Neuronal stem cell (in vitro differentiated cells): Measurements from ENCODE around the gene MSI1.

Experiments
- DNase-seq: peaks from one replicate; pipeline ENCODE4 v3.0.0-alpha.2; 2013; ENCODE audit warnings: low spot score
- H2AFZ ChIP-seq: one replicate; pipeline ENCODE4 v1.6.1; 2013; ENCODE audit warnings: mild to moderate bottlenecking, low read length, inconsistent platforms
- H2AK5ac ChIP-seq: 2 replicates; pipeline ENCODE4 v1.6.1; 2013; ENCODE audit warnings: low read depth, mild to moderate bottlenecking, inconsistent platforms, low read length, moderate library complexity, mixed read lengths
- H2BK120ac ChIP-seq: 2 replicates; pipeline ENCODE4 v1.6.1; 2013; ENCODE audit warnings: low read depth, mild to moderate bottlenecking, inconsistent platforms, low read length, moderate library complexity, mixed read lengths
- H2BK12ac ChIP-seq: one replicate; pipeline ENCODE4 v1.6.1; 2013; ENCODE audit warnings: low read length, inconsistent platforms
- H2BK15ac ChIP-seq: 2 replicates; pipeline ENCODE4 v1.6.1; 2013; ENCODE audit warnings: mild to moderate bottlenecking, low read length, inconsistent platforms, mixed read lengths
- H2BK5ac ChIP-seq: one replicate; pipeline ENCODE4 v1.6.1; 2013; ENCODE audit warnings: inconsistent platforms, mild to moderate bottlenecking, low read length, moderate library complexity
- H3K14ac ChIP-seq: one replicate; pipeline ENCODE4 v1.6.1; 2013; ENCODE audit warnings: low read length, inconsistent platforms
- H3K18ac ChIP-seq: 2 replicates; pipeline ENCODE4 v1.6.1; 2013; ENCODE audit warnings: low read length, inconsistent platforms
- H3K23ac ChIP-seq: 2 replicates; pipeline ENCODE4 v1.6.1; 2013; ENCODE audit warnings: low read depth, mild to moderate bottlenecking, mixed read lengths, low read length, inconsistent platforms; ENCODE audit not compliant: poor library complexity
- H3K27ac ChIP-seq: replicated peaks from 3 replicates; pipeline ENCODE4 v1.5.1; 2013; ENCODE audit warnings: low read length, inconsistent platforms
- H3K27me3 ChIP-seq, 3 experiments: 2 replicates each; pipeline ENCODE4 v1.6.1; 2013; ENCODE audit warnings: low read length in 3 of 3, mild to moderate bottlenecking in 2 of 3, inconsistent platforms in 1 of 3, low read depth in 1 of 3, mixed read lengths in 1 of 3, moderate library complexity in 1 of 3; ENCODE audit not compliant: control insufficient read depth in 3 of 3, insufficient read depth in 3 of 3
- H3K36me3 ChIP-seq, 2 donors: replicated peaks in 1 of 2; 2 replicates each; pipeline ENCODE4 v1.6.1; 2013; ENCODE audit warnings: low read length in 2 of 2; ENCODE audit not compliant: control insufficient read depth in 2 of 2, insufficient read depth in 2 of 2
- H3K4ac ChIP-seq: 2 replicates; pipeline ENCODE4 v1.6.1; 2013; ENCODE audit warnings: inconsistent platforms, mild to moderate bottlenecking, low read length, moderate library complexity
- H3K4me1 ChIP-seq, 2 donors: 1 replicate in 1 of 2; 2 replicates in 1 of 2; pipeline ENCODE4 v1.6.1; 2013; ENCODE audit warnings: low read length in 2 of 2, low read depth in 1 of 2; ENCODE audit not compliant: control insufficient read depth in 2 of 2, insufficient read depth in 1 of 2
- H3K4me2 ChIP-seq: one replicate; pipeline ENCODE4 v1.6.1; 2013; ENCODE audit warnings: mild to moderate bottlenecking, low read length, inconsistent platforms; ENCODE audit not compliant: insufficient read depth, poor library complexity, severe bottlenecking
- H3K4me3 ChIP-seq, 2 donors: 2 replicates each; pipeline ENCODE4 v1.5.1; 2013; ENCODE audit warnings: low read length in 2 of 2, mild to moderate bottlenecking in 2 of 2, inconsistent platforms in 1 of 2, moderate library complexity in 1 of 2
- H3K79me1 ChIP-seq: one replicate; pipeline ENCODE4 v1.6.1; 2013; ENCODE audit warnings: low read depth, mild to moderate bottlenecking, inconsistent platforms, low read length, moderate library complexity
- H3K9ac ChIP-seq: one replicate; pipeline ENCODE4 v1.6.1; 2013; ENCODE audit warnings: mild to moderate bottlenecking, low read depth, low read length, inconsistent platforms; ENCODE audit not compliant: poor library complexity
- H3K9me3 ChIP-seq, 2 donors: replicated peaks in 1 of 2; 2 replicates each; pipeline versions ENCODE3 to v1.6.1; 2013; ENCODE audit warnings: low read length in 2 of 2, mild to moderate bottlenecking in 2 of 2, inconsistent platforms in 1 of 2, low read depth in 1 of 2, mixed read lengths in 1 of 2, moderate library complexity in 1 of 2; ENCODE audit not compliant: control insufficient read depth in 2 of 2, insufficient read depth in 1 of 2
- H4K8ac ChIP-seq: one replicate; pipeline ENCODE4 v1.6.1; 2013; ENCODE audit warnings: low read depth, mild to moderate bottlenecking, inconsistent platforms, low read length, moderate library complexity
- H4K91ac ChIP-seq: one replicate; pipeline ENCODE4 v1.6.1; 2013; ENCODE audit warnings: low read length, low read depth, mild to moderate bottlenecking, inconsistent platforms; ENCODE audit not compliant: poor library complexity
- WGBS, 2 donors: extraction: QIAGEN DNeasy Blood & Tissue Kit; methylation state at CpG; one replicate each; pipeline ENCODE4 v1.1.7; 2013; ENCODE audit warnings: missing lambda C conversion rate in 2 of 2, mixed read lengths in 1 of 2; ENCODE audit not compliant: insufficient read length in 2 of 2, insufficient replicate concordance in 1 of 2; ENCODE audit errors: extremely low coverage in 2 of 2; 5-methylcytosine and 5-hydroxymethylcytosine counted together

The MSI1 gene

DNA sequence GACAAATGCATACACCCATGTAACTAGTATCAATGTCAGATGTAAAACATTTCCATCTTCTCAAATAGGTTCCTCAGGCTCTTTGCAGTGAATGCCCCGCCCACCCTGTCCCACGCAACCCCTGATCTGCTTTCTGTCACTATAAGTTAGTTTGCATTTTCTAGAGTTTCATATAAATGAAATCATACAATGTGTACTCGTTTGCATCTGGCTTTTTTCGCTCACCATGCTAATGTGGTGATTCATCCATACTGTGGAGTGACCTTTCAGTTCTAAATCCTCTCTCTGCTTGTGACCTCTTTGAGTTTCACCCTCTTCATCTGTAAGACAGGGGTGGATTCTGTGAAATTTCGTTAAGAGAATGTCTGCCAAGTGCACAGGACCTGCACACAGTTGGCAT, 30.6 kb upstream of the MSI1 start:
- H2BK12ac ChIP-seq, result no peak overlapping the region
- no peak overlapping the region for H2BK15ac ChIP-seq
- no peak overlapping the region for H3K4me2 ChIP-seq
- no peak overlapping the region for H3K23ac ChIP-seq
- no peak overlapping the region for H3K18ac ChIP-seq
- H3K36me3 ChIP-seq, result no peaks in the 10 kb centered on the region
- no peaks in the 10 kb centered on the region for H3K9me3 ChIP-seq
- no CpG with 5 or more reads among the region's 5 CpGs for WGBS, 2 donors
- H2AK5ac ChIP-seq, result no peak overlapping the region
- H2AFZ ChIP-seq, result no peak overlapping the region
- H3K4me3 ChIP-seq, result no peak overlapping the region
- H3K79me1 ChIP-seq, result no peaks in the 10 kb centered on the region
- peaks cover 23 to 42% of the 10 kb centered on the region in 2 donors for H3K4me1 ChIP-seq
- no peak overlapping the region for H3K4ac ChIP-seq
- no peak overlapping the region for H2BK5ac ChIP-seq
- no peak overlapping the region for H3K27ac ChIP-seq
- no peak overlapping the region for H2BK120ac ChIP-seq
- no peaks in the 10 kb centered on the region for H3K27me3 ChIP-seq
- no peak overlapping the region for H4K91ac ChIP-seq
- no peak overlapping the region for H3K9ac ChIP-seq
- no peak overlapping the region for H4K8ac ChIP-seq
- DNase-seq, result no peak
- H3K14ac ChIP-seq, result no peak overlapping the region

DNA sequence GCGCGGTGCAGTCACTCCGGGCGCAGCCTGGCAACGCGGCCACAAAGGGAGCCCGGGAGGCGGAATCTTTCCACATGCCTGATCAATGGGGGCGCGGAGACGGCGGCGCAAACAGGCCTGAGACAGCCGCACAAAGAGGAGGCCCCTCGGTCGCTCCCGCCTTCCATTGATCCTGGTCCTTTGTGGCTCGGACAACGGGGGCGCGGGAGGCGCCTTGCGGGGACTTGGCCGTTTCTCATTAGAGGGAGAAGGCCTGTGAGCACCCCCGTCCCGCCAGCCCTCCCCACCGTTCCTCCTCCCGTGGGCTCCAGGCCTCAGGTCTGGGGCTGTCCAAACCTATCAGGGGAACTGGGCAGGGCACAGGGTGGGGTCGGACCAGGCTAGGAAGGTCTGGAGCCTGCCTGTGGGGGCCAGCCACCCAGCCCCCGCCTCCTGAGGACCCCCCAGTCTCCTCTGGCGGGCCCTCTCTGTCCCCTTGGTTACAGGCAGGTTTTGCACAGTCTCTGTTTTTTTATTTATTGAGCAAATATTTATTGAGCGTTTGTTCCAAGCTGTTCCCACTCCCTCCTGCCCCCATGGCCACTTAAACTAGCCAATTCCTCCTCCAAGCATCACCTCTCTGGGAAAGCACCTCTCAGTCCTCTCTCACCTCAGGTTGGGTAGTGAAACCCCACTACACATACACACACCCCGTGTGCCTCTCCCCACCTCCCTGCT, 29.0 kb upstream of the MSI1 start:
- Histone ChIP-seq H2BK15ac (no peak overlapping the region), H3K79me1 (no peaks in the 10 kb centered on the region)
- DNase-seq, result peak; percentile 91

DNA sequence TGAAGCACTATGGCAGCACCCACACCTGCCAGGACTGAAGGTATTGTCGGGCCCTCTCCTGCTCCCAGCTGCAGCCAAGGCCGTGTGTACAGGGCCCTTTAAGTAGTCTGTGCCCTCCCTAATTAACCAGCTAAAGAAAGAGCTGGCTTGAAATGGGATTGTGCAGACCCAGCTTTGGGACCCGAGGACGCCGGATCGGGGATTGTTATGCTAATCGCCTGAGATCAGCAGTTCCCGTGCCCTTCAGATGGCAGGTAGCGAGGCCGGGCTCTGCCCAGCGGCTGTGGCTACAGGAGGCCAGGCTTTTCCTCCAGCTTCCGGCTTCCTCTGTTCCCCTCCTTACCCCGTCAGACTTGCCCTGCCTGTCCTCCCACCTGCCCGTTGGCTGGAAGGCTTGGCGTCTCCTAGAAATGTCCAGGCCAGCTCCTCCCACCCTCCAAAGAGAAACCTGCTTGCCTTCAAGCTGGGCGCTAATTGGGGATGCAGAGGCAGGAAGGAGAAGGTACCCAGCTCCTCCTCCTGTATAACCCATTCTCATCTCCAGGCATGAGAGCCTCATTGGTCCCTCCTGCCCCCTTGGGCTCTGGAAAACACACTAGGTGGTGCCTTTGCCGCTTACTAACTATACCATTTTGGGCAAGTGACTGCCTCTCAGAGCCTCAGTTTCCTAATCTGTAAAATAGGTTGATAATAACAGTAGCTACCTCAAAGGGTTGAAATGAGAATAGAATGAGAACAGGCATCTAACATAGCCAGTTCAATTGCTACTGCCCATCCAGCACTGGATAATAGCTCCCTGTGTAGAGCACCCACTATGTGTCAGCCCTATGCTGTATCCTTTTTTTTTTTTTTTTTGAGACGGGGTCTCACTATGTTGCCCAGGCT, 25.8 kb upstream of the MSI1 start:
- peak overlapping the region; percentile 8 for H2BK12ac ChIP-seq
- H2BK15ac ChIP-seq, result no peak overlapping the region
- no peak overlapping the region for H3K14ac ChIP-seq
- no peak overlapping the region for H4K8ac ChIP-seq
- no peak overlapping the region for H4K91ac ChIP-seq
- peak overlapping the region; percentile 87 for H3K27ac ChIP-seq
- peak overlapping the region; percentile 56 for H2BK120ac ChIP-seq
- whole genome bisulfite sequencing, 2 donors, result no CpG with 5 or more reads among the region's 18 CpGs
- H3K18ac ChIP-seq, result peak overlapping the region; percentile 22
- peak overlapping the region; percentile 43 for H3K4me2 ChIP-seq
- no peak overlapping the region for H3K23ac ChIP-seq
- H3K27me3 ChIP-seq, result no peaks in the 10 kb centered on the region
- DNase-seq, result peak; percentile 62
- peak overlapping the region; percentile 2 for H2BK5ac ChIP-seq
- no peak overlapping the region for H3K4ac ChIP-seq
- peaks cover 29 to 38% of the 10 kb centered on the region in 2 donors for H3K4me1 ChIP-seq
- H3K9me3 ChIP-seq, result no peaks in the 10 kb centered on the region
- peak overlapping the region; percentile 89 for H2AFZ ChIP-seq
- peak overlapping the region; percentile 28 for H2AK5ac ChIP-seq
- H3K4me3 ChIP-seq, result no peak overlapping the region
- no peak overlapping the region for H3K9ac ChIP-seq
- no peaks in the 10 kb centered on the region for H3K36me3 ChIP-seq
- no peaks in the 10 kb centered on the region for H3K79me1 ChIP-seq

More for the DNA sequence above, 29.0 kb upstream of the MSI1 start:
- Histone ChIP-seq H4K91ac (peak overlapping the region; percentile 19), H3K14ac (no peak overlapping the region), H3K4me3 (no peak overlapping the region), H3K18ac (peak overlapping the region; percentile 98), H2BK120ac (peak overlapping the region; percentile 99), H3K4me2 (peak overlapping the region; percentile 51), H3K27ac (peak overlapping the region; percentile 89), H3K4ac (no peak overlapping the region), H2BK5ac (peak overlapping the region; percentile 93), H2AK5ac (peak overlapping the region; percentile 93), H2BK12ac (peak overlapping the region; percentile 18), H3K9ac (no peak overlapping the region), H3K9me3 (no peaks in the 10 kb centered on the region), H3K27me3 (no peaks in the 10 kb centered on the region), H3K4me1 (peaks cover 30 to 46% of the 10 kb centered on the region in 2 donors), H2AFZ (peak overlapping the region; percentile 59), H3K23ac (peak overlapping the region; percentile 0), H3K36me3 (no peaks in the 10 kb centered on the region), H4K8ac (no peak overlapping the region)
- WGBS, 2 donors, result no CpG with 5 or more reads among the region's 33 CpGs

DNA sequence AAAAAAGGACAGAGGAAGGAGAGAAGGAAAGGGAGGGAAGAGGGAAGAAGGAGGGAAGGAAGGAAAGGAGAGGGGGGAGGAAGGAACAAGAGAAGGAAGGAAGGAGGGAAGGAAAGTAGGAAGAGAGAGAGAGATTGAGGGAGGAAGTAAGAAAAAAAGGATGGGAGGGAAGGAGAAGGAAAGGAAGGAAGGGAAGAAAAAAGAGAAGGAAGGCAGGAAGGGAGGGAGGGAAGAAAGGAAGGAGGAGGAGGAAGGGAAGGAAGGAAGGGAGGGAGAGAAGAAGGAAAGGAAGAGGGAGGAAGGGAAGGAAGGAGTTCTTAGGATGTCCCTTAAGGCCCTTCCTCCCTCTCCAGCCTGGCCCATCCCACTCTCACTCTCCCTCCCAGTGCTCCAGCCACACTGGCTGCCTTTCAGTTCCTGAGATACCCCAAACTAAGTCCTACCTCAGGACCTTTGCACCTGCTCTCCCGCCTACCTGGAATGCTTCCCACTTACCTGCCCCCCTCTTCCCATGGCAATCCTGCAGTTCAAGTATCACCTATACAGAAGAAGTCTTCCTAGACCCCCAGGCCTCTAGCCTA, 21.7 kb upstream of the MSI1 start:
- Histone ChIP-seq H3K4me1 (peaks cover 25 to 27% of the 10 kb centered on the region in 2 donors), H3K9me3 (no peaks in the 10 kb centered on the region), H3K18ac (peak overlapping the region; percentile 29), H2BK15ac (peak overlapping the region; percentile 3), H3K27me3 (no peaks in the 10 kb centered on the region), H3K79me1 (no peaks in the 10 kb centered on the region), H2BK5ac (no peak overlapping the region), H3K9ac (no peak overlapping the region), H3K4ac (no peak overlapping the region), H3K14ac (no peak overlapping the region), H3K36me3 (no peaks in the 10 kb centered on the region), H3K4me2 (no peak overlapping the region), H2BK12ac (peak overlapping the region; percentile 8), H4K8ac (no peak overlapping the region), H2BK120ac (no peak overlapping the region), H2AFZ (no peak overlapping the region), H3K4me3 (no peak overlapping the region), H3K27ac (no peak overlapping the region), H2AK5ac (peak overlapping the region; percentile 17), H4K91ac (no peak overlapping the region), H3K23ac (no peak overlapping the region)
- no CpG with 5 or more reads among the region's 1 CpG for WGBS, 2 donors
- no peak for DNase-seq
